Peyer's patch (tissue), 4 donors: ENCODE data around the gene PPP2R2C.

ENCODE experiments used
- CTCF ChIP-seq, 6 experiments: fragments of 450-650 bp in 4 of 6; fragments of 200-600 bp in 2 of 6; sonication (generic) in 1 of 6; IDR thresholded peaks; one replicate each; pipeline ENCODE4 v1.5.1; 2017 to 2019; ENCODE audit warnings: antibody characterized with exemption in 6 of 6, mild to moderate bottlenecking in 3 of 6, moderate library complexity in 1 of 6
- POLR2A ChIP-seq, 2 donors: fragments of 450-650 bp; IDR thresholded peaks; one replicate each; pipeline ENCODE4 v1.5.1; 2017; ENCODE audit warnings: antibody characterized with exemption in 2 of 2, mild to moderate bottlenecking in 2 of 2, moderate library complexity in 2 of 2

- TF ChIP-seq CTCF (IDR thresholded peaks at IDR 0.05) = no peak
- TF ChIP-seq POLR2A (IDR thresholded peaks at IDR 0.05) = no peak
Observed at GRCh38 chr4:6440506-6441201, 31.8 kb downstream of the PPP2R2C start.
